CMK (cell line): ENCODE data around the gene TXNL4A.
"Not testable (repeated sequence)": the region's sequence is repeated elsewhere in the genome, so short reads cannot be mapped to it uniquely, and the experiment has no call there.

ENCODE experiments used
- DNase-seq: peaks from one replicate; pipeline ENCODE4 v3.0.0-alpha.2; 2010; ENCODE audit warnings: low read depth

TXNL4A gene

GRCh38 chr18:79963658-79964329 lies 24.6 kb downstream of the TXNL4A start:
- DNase-seq = no peak

- DNase-seq = no peak
Observed at GRCh38 chr18:79962835-79963657, 25.3 kb downstream of the TXNL4A start.

GRCh38 chr18:79962311-79962710 lies 26.1 kb downstream of the TXNL4A start:
- DNase-seq = no peak

GRCh38 chr18:79961527-79962291 lies 26.7 kb downstream of the TXNL4A start:
- DNase-seq = no peak

GRCh38 chr18:79960921-79961526 lies 27.3 kb downstream of the TXNL4A start:
- DNase-seq = no peak

GRCh38 chr18:79960161-79960801 lies 28.1 kb downstream of the TXNL4A start:
- not testable (repeated sequence) for DNase-seq

- no peak for DNase-seq
Observed at GRCh38 chr18:79958981-79959380, 29.4 kb downstream of the TXNL4A start.

- DNase-seq = no peak
Observed at GRCh38 chr18:79956276-79956675, 32.1 kb downstream of the TXNL4A start.

- no peak for DNase-seq
Observed at GRCh38 chr18:79955302-79956075, 32.9 kb downstream of the TXNL4A start.

GRCh38 chr18:79954791-79955190 lies 33.6 kb downstream of the TXNL4A start:
- DNase-seq = no peak

- DNase-seq = no peak
Observed at GRCh38 chr18:79953971-79954651, 34.3 kb downstream of the TXNL4A start.

- no peak for DNase-seq
Observed at GRCh38 chr18:79952996-79953559, 35.3 kb downstream of the TXNL4A start.

GRCh38 chr18:79952456-79952995 lies 35.8 kb downstream of the TXNL4A start:
- no peak for DNase-seq

GRCh38 chr18:79951545-79952455 lies 36.6 kb downstream of the TXNL4A start, which contains the start of gene SLC66A2:
Gene SLC66A2 (minus strand): TSS chr18:79951653. CDS start chr18:79950926, 727 bp downstream.
- DNase-seq = no peak

- no peak for DNase-seq
Observed at GRCh38 chr18:79950515-79951341, 37.6 kb downstream of the TXNL4A start.

GRCh38 chr18:79949697-79950487 lies 38.5 kb downstream of the TXNL4A start:
- no peak for DNase-seq
